Glutamatergic neuron (in vitro differentiated cells): ENCODE results near the gene CALN1. TPM values are rescaled to one million over a fixed set of nuclear protein-coding genes. Genes with fewer than 3 reads are reported as not detected.

Experiments used
- DNase-seq: peaks from one replicate; pipeline ENCODE4 v3.0.0; 2022
- H3K27ac Mint-ChIP-seq: one replicate; pipeline ENCODE4 v1.8.0; 2020; ENCODE audit warnings: mild to moderate bottlenecking, mixed read lengths, inconsistent platforms; ENCODE audit not compliant: unreplicated experiment
- H3K27me3 Mint-ChIP-seq: one replicate; pipeline ENCODE4 v1.8.0; 2020; ENCODE audit warnings: mild to moderate bottlenecking, moderate library complexity, mixed read lengths, inconsistent platforms; ENCODE audit not compliant: unreplicated experiment
- H3K36me3 Mint-ChIP-seq: one replicate; pipeline ENCODE4 v1.8.0; 2020; ENCODE audit warnings: mild to moderate bottlenecking, mixed read lengths, inconsistent platforms; ENCODE audit not compliant: unreplicated experiment
- H3K4me1 Mint-ChIP-seq: one replicate; pipeline ENCODE4 v1.8.0; 2020; ENCODE audit warnings: mild to moderate bottlenecking, low read depth, mixed read lengths, inconsistent platforms; ENCODE audit not compliant: unreplicated experiment
- H3K4me3 Mint-ChIP-seq: one replicate; pipeline ENCODE4 v1.8.0; 2020; ENCODE audit warnings: mild to moderate bottlenecking, mixed read lengths, inconsistent platforms; ENCODE audit not compliant: unreplicated experiment
- H3K9me3 Mint-ChIP-seq: one replicate; pipeline ENCODE4 v1.8.0; 2020; ENCODE audit warnings: mild to moderate bottlenecking, moderate library complexity, mixed read lengths, inconsistent platforms; ENCODE audit not compliant: unreplicated experiment
- CTCF ChIP-seq: fragments of 200-600 bp; sonication (generic); IDR thresholded peaks from one replicate; pipeline ENCODE4 v1.5.0; 2021; ENCODE audit not compliant: partially characterized antibody, unreplicated experiment
- total RNA-seq: library from RNA; stranded (reverse); fragmentation: NEBNext Ultra II Directional; extraction: Animal tissue kit (Norgen Biotek cat#: 25700); gene quantifications from one replicate; pipeline ENCODE4 v1.2.1, GENCODE V29; 2021; ENCODE audit not compliant: unreplicated experiment

CALN1 gene
- total RNA-seq, 1 donor from 2014 or later: 3.5 TPM

- Mint-ChIP-seq H3K36me3 (peaks cover 4% of the 10 kb centered on the region), H3K4me1 (no peaks in the 10 kb centered on the region), H3K27ac (no peak overlapping the region), H3K4me3 (no peak overlapping the region), H3K9me3 (peaks cover 2% of the 10 kb centered on the region), H3K27me3 (peaks cover 1% of the 10 kb centered on the region)
- DNase-seq: no peak
- no peak for TF ChIP-seq CTCF
Measured at GRCh38 chr7:71905821-71906220, 506.3 kb downstream of the CALN1 start.

- Mint-ChIP-seq H3K4me3 (no peak overlapping the region), H3K27ac (no peak overlapping the region), H3K4me1 (peaks cover 3% of the 10 kb centered on the region), H3K9me3 (no peaks in the 10 kb centered on the region), H3K27me3 (peaks cover 1% of the 10 kb centered on the region), H3K36me3 (no peaks in the 10 kb centered on the region)
- no peak for TF ChIP-seq CTCF
- no peak for DNase-seq
Measured at GRCh38 chr7:71904484-71904883, 507.7 kb downstream of the CALN1 start.

GRCh38 chr7:71900556-71900955, 511.6 kb downstream of the CALN1 start:
- no peaks in the 10 kb centered on the region for H3K9me3 Mint-ChIP-seq
- H3K27ac Mint-ChIP-seq: no peak overlapping the region
- no peaks in the 10 kb centered on the region for H3K36me3 Mint-ChIP-seq
- H3K4me3 Mint-ChIP-seq: no peak overlapping the region
- peaks cover 3% of the 10 kb centered on the region for H3K4me1 Mint-ChIP-seq
- TF ChIP-seq CTCF: no peak
- peaks cover 1% of the 10 kb centered on the region for H3K27me3 Mint-ChIP-seq
- DNase-seq: no peak

- no peak for TF ChIP-seq CTCF
- no peak for DNase-seq
- no peak overlapping the region for H3K27ac Mint-ChIP-seq
- no peaks in the 10 kb centered on the region for H3K27me3 Mint-ChIP-seq
- H3K36me3 Mint-ChIP-seq: no peaks in the 10 kb centered on the region
- peaks cover 3% of the 10 kb centered on the region for H3K4me1 Mint-ChIP-seq
- no peak overlapping the region for H3K4me3 Mint-ChIP-seq
- no peaks in the 10 kb centered on the region for H3K9me3 Mint-ChIP-seq
Measured at GRCh38 chr7:71896535-71896934, 515.6 kb downstream of the CALN1 start.

GRCh38 chr7:71886046-71886445, 526.1 kb downstream of the CALN1 start:
- peaks cover 5% of the 10 kb centered on the region for H3K9me3 Mint-ChIP-seq
- H3K27ac Mint-ChIP-seq: no peak overlapping the region

More at GRCh38 chr7:71886046-71886445, 526.1 kb downstream of the CALN1 start:
- Mint-ChIP-seq H3K36me3 (peaks cover 5% of the 10 kb centered on the region), H3K27me3 (no peaks in the 10 kb centered on the region), H3K4me1 (no peaks in the 10 kb centered on the region), H3K4me3 (no peak overlapping the region)
- TF ChIP-seq CTCF: no peak
- DNase-seq: no peak
